Type B pancreatic cell (in vitro differentiated cells): Measurements from ENCODE around the gene REEP6. TPM values are rescaled to one million over a fixed set of nuclear protein-coding genes. Genes with fewer than 3 reads are reported as not detected.

Experiments used
- DNase-seq: peaks from one replicate; pipeline ENCODE4 v3.0.0; 2021; ENCODE audit warnings: mixed read lengths; ENCODE audit not compliant: unreplicated experiment; ENCODE audit errors: extremely low spot score
- H3K27ac Mint-ChIP-seq: 2 replicates; pipeline ENCODE4 v1.8.0; 2021; ENCODE audit warnings: mild to moderate bottlenecking, mixed read lengths
- H3K27me3 Mint-ChIP-seq: 2 replicates; pipeline ENCODE4 v1.8.0; 2021; ENCODE audit warnings: mixed read lengths
- H3K36me3 Mint-ChIP-seq: 2 replicates; pipeline ENCODE4 v1.8.0; 2021; ENCODE audit warnings: mixed read lengths
- H3K4me1 Mint-ChIP-seq: one replicate; pipeline ENCODE4 v1.8.0; 2021; ENCODE audit warnings: mixed read lengths; ENCODE audit not compliant: unreplicated experiment
- H3K4me3 Mint-ChIP-seq: 2 replicates; pipeline ENCODE4 v1.8.0; 2021; ENCODE audit warnings: mild to moderate bottlenecking, mixed read lengths
- H3K9me3 Mint-ChIP-seq: 2 replicates; pipeline ENCODE4 v1.8.0; 2021; ENCODE audit warnings: mixed read lengths
- CTCF ChIP-seq: fragments of 200-600 bp; sonication (generic); conservative IDR thresholded peaks from 2 replicates; pipeline ENCODE4 v1.5.0; 2021; ENCODE audit warnings: antibody characterized with exemption, mild to moderate bottlenecking
- total RNA-seq: library from RNA; stranded (reverse); gene quantifications from 2 replicates; pipeline ENCODE4 v1.2.1, GENCODE V29; 2021; ENCODE audit warnings: low replicate concordance

REEP6 gene
- total RNA-seq, 1 donor from 2014 or later = 17.3 TPM

GRCh38 chr19:1507192-1507660 is 16.2 kb downstream of the REEP6 start:
- DNase-seq = peak; percentile 67
- Mint-ChIP-seq H3K4me3 (no peak overlapping the region), H3K27ac (peak overlapping the region; percentile 98), H3K27me3 (peaks cover 47% of the 10 kb centered on the region), H3K36me3 (no peaks in the 10 kb centered on the region), H3K9me3 (peaks cover 3% of the 10 kb centered on the region), H3K4me1 (peaks cover 11% of the 10 kb centered on the region)
- TF ChIP-seq CTCF = no peak

GRCh38 chr19:1507763-1508506 is 17.0 kb downstream of the REEP6 start:
- Mint-ChIP-seq H3K36me3 (no peaks in the 10 kb centered on the region), H3K9me3 (peaks cover 3% of the 10 kb centered on the region), H3K4me1 (peaks cover 11% of the 10 kb centered on the region), H3K27ac (peak overlapping the region; percentile 98), H3K4me3 (peak overlapping the region; percentile 94), H3K27me3 (peaks cover 47% of the 10 kb centered on the region)
- no peak for TF ChIP-seq CTCF
- peak; percentile 93 for DNase-seq

- Mint-ChIP-seq H3K27me3 (peaks cover 44% of the 10 kb centered on the region), H3K9me3 (peaks cover 3% of the 10 kb centered on the region), H3K4me3 (peak overlapping the region; percentile 59), H3K36me3 (no peaks in the 10 kb centered on the region), H3K27ac (no peak overlapping the region), H3K4me1 (peaks cover 11% of the 10 kb centered on the region)
- no peak for TF ChIP-seq CTCF
- DNase-seq = no peak
These were observed 17.5 kb downstream of the REEP6 start for GRCh38 chr19:1508507-1508856.

- Mint-ChIP-seq H3K36me3 (no peaks in the 10 kb centered on the region), H3K27me3 (peaks cover 45% of the 10 kb centered on the region), H3K27ac (peak overlapping the region; percentile 57), H3K4me1 (peaks cover 11% of the 10 kb centered on the region), H3K4me3 (peak overlapping the region; percentile 63), H3K9me3 (peaks cover 3% of the 10 kb centered on the region)
- no peak for DNase-seq
- TF ChIP-seq CTCF = no peak
These were observed 18.8 kb downstream of the REEP6 start for GRCh38 chr19:1509602-1510441.

- TF ChIP-seq CTCF = no peak
- Mint-ChIP-seq H3K27me3 (peaks cover 43% of the 10 kb centered on the region), H3K9me3 (peaks cover 3% of the 10 kb centered on the region), H3K4me3 (no peak overlapping the region), H3K27ac (peak overlapping the region; percentile 43), H3K4me1 (peaks cover 11% of the 10 kb centered on the region), H3K36me3 (no peaks in the 10 kb centered on the region)
- DNase-seq = peak; percentile 68
These were observed 19.4 kb downstream of the REEP6 start for GRCh38 chr19:1510442-1510806.
